Loucy (cell line): Measurements from ENCODE around the gene CSF1R.

Experiments used
- H2AFZ ChIP-seq: fragments of 200-600 bp; sonication (generic); 2 replicates; pipeline ENCODE4 v1.6.0; 2016; ENCODE audit warnings: antibody characterized with exemption, mild to moderate bottlenecking, low read length, moderate library complexity
- H3F3A ChIP-seq: fragments of 200-600 bp; 2 replicates; pipeline ENCODE4 v1.6.0; 2016; ENCODE audit warnings: antibody characterized with exemption, low read depth, mild to moderate bottlenecking
- H3K27me3 ChIP-seq: fragments of 200-600 bp; sonication (generic); 2 replicates; pipeline ENCODE4 v1.6.1; 2014; ENCODE audit warnings: low read length, mild to moderate bottlenecking; ENCODE audit not compliant: insufficient read depth, poor library complexity, severe bottlenecking
- H3K36me3 ChIP-seq: fragments of 200-600 bp; sonication (generic); 2 replicates; pipeline ENCODE4 v1.6.1; 2016; ENCODE audit warnings: low read length; ENCODE audit not compliant: insufficient read depth
- H3K4me1 ChIP-seq: fragments of 200-600 bp; sonication (generic); 2 replicates; pipeline ENCODE4 v1.5.1; 2014; ENCODE audit warnings: low read length, mild to moderate bottlenecking; ENCODE audit not compliant: insufficient read depth, poor library complexity, severe bottlenecking
- H3K4me2 ChIP-seq: fragments of 200-600 bp; sonication (generic); 2 replicates; pipeline ENCODE4 v1.6.0; 2014; ENCODE audit warnings: antibody characterized with exemption, low read length, low read depth, mild to moderate bottlenecking; ENCODE audit not compliant: poor library complexity, severe bottlenecking
- H3K4me3 ChIP-seq: fragments of 200-600 bp; sonication (generic); 2 replicates; pipeline ENCODE4 v1.5.1; 2014; ENCODE audit warnings: low read length, mild to moderate bottlenecking, mixed read lengths; ENCODE audit not compliant: poor library complexity, severe bottlenecking
- H3K79me2 ChIP-seq: fragments of 200-600 bp; sonication (generic); 2 replicates; pipeline ENCODE4 v1.6.1; 2014; ENCODE audit warnings: low read length; ENCODE audit not compliant: insufficient read depth
- H3K9ac ChIP-seq: fragments of 200-600 bp; sonication (generic); 2 replicates; pipeline ENCODE4 v1.6.0; 2014; ENCODE audit warnings: mild to moderate bottlenecking, low read depth, low read length, moderate library complexity; ENCODE audit not compliant: poor library complexity, severe bottlenecking
- H3K9me2 ChIP-seq: fragments of 200-600 bp; sonication (generic); replicated peaks from 2 replicates; pipeline ENCODE4 v1.6.1; 2016; ENCODE audit warnings: low read depth, low read length, mixed read lengths
- H3K9me3 ChIP-seq: fragments of 200-600 bp; sonication (generic); 2 replicates; pipeline ENCODE4 v1.6.1; 2014; ENCODE audit warnings: mild to moderate bottlenecking, antibody characterized with exemption, low read length, low read depth; ENCODE audit not compliant: insufficient read depth
- H4K20me1 ChIP-seq: fragments of 200-600 bp; sonication (generic); 2 replicates; pipeline ENCODE4 v1.6.0; 2014; ENCODE audit warnings: antibody characterized with exemption, low read length, mild to moderate bottlenecking; ENCODE audit not compliant: insufficient read depth, poor library complexity, severe bottlenecking
- CTCF ChIP-seq: fragments of 200-600 bp; sonication (generic); conservative IDR thresholded peaks from 2 replicates; pipeline ENCODE4 v1.5.1; 2014; ENCODE audit warnings: mild to moderate bottlenecking, antibody characterized with exemption, low read length
- EZH2phosphoT487 ChIP-seq: fragments of 200-600 bp; IDR thresholded peaks from 2 replicates; pipeline ENCODE4 v1.6.1; 2018; ENCODE audit warnings: antibody characterized with exemption, mild to moderate bottlenecking, moderate library complexity, borderline replicate concordance

CSF1R gene

DNA sequence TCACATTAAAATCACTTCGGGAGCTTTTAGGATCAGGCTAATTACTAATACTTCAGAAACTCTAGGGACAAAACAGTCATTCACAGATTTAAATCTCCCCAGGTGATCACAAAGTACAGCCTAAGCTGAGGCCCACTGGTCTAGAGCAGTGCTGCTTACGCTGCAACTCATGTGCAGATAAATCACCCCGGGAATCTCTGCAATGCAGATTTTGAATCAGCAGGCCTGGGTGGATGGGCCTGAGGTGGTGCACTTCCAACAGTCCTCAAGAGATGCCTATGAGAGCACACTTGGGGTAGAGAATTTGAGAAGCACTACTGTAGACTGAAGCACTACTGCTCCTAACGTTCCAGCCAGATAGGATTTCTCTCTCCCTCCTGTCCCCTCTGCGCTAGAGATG lies 28.4 kb downstream of the CSF1R start:
- H3K9me2 ChIP-seq = no peaks in the 10 kb centered on the region
- no peak overlapping the region for H3K4me2 ChIP-seq
- no peak overlapping the region for H2AFZ ChIP-seq
- H3K4me1 ChIP-seq = peaks cover 6% of the 10 kb centered on the region
- no peaks in the 10 kb centered on the region for H3K79me2 ChIP-seq
- H3F3A ChIP-seq = no peaks in the 10 kb centered on the region
- no peak for TF ChIP-seq EZH2phosphoT487
- TF ChIP-seq CTCF = no peak
- H3K27me3 ChIP-seq = no peaks in the 10 kb centered on the region
- no peaks in the 10 kb centered on the region for H3K9me3 ChIP-seq
- peaks cover 16% of the 10 kb centered on the region; the same call in 1 of the 2 replicates for H3K36me3 ChIP-seq
- H3K4me3 ChIP-seq = no peak overlapping the region
- no peak overlapping the region for H3K9ac ChIP-seq
- no peaks in the 10 kb centered on the region for H4K20me1 ChIP-seq

GRCh38 chr5:150057511-150057910 lies 28.8 kb downstream of the CSF1R start:
- Histone ChIP-seq H3K9ac (no peak overlapping the region), H3K4me3 (no peak overlapping the region), H3K79me2 (no peaks in the 10 kb centered on the region), H3K9me3 (no peaks in the 10 kb centered on the region), H3K9me2 (no peaks in the 10 kb centered on the region), H3F3A (no peaks in the 10 kb centered on the region), H4K20me1 (no peaks in the 10 kb centered on the region), H3K36me3 (peaks cover 21% of the 10 kb centered on the region; the same call in 1 of the 2 replicates), H3K4me2 (no peak overlapping the region), H3K4me1 (peaks cover 11% of the 10 kb centered on the region), H3K27me3 (no peaks in the 10 kb centered on the region), H2AFZ (no peak overlapping the region)
- no peak for TF ChIP-seq EZH2phosphoT487
- TF ChIP-seq CTCF = no peak

DNA sequence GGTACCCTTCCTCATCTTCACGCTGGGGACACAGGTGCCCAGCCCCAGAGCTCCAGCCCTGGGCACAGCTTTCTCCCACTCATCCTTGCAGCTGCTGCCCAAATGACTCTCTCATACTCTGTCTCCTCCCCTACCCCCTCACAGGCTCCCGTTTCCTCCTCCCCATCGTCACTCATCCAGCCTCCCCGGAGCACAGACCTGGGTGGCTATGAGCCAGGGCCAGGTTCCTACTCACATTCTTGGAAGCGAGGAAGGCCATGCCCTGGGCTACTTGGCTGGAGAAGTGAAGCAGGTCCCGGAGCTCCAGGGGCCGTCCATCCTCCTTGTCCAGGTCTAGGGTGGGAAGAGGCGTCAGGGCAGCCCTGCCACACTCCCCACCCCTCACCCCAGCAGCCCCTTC lies 29.3 kb downstream of the CSF1R start:
- TF ChIP-seq EZH2phosphoT487 = no peak
- no peak for TF ChIP-seq CTCF

More for the DNA sequence above, 29.3 kb downstream of the CSF1R start:
- H3K36me3 ChIP-seq = peaks cover 25% of the 10 kb centered on the region; the same call in 1 of the 2 replicates
- no peak overlapping the region for H3K4me3 ChIP-seq
- H3K9ac ChIP-seq = no peak overlapping the region
- no peaks in the 10 kb centered on the region for H4K20me1 ChIP-seq
- H3F3A ChIP-seq = no peaks in the 10 kb centered on the region
- peaks cover 12% of the 10 kb centered on the region for H3K4me1 ChIP-seq
- no peaks in the 10 kb centered on the region for H3K79me2 ChIP-seq
- H3K9me3 ChIP-seq = no peaks in the 10 kb centered on the region
- no peaks in the 10 kb centered on the region for H3K27me3 ChIP-seq
- H2AFZ ChIP-seq = no peak overlapping the region
- no peaks in the 10 kb centered on the region for H3K9me2 ChIP-seq
- H3K4me2 ChIP-seq = no peak overlapping the region
